H9 (cell line): ENCODE measurements around the gene RBM19. TPM values are rescaled to one million over a fixed set of nuclear protein-coding genes. Genes with fewer than 3 reads are reported as not detected.

Experiments
- DNase-seq: peaks from one replicate; pipeline ENCODE4 v3.0.0-alpha.2; 2017
- H2AFZ ChIP-seq: one replicate; pipeline ENCODE4 v1.6.1; 2013; ENCODE audit warnings: mild to moderate bottlenecking, low read length, control low read depth, moderate library complexity
- H2AK5ac ChIP-seq: 2 replicates; pipeline ENCODE4 v1.6.1; 2013; ENCODE audit warnings: low read length, control low read depth, mixed read lengths; ENCODE audit not compliant: insufficient read length
- H2BK120ac ChIP-seq: one replicate; pipeline ENCODE4 v1.6.1; 2013; ENCODE audit warnings: low read depth, mild to moderate bottlenecking, low read length, control low read depth, inconsistent platforms; ENCODE audit not compliant: poor library complexity, severe bottlenecking
- H2BK12ac ChIP-seq: 2 replicates; pipeline ENCODE4 v1.6.1; 2013; ENCODE audit warnings: low read length, control low read depth, mixed read lengths, low read depth; ENCODE audit not compliant: insufficient read length
- H2BK15ac ChIP-seq: 2 replicates; pipeline ENCODE4 v1.6.1; 2013; ENCODE audit warnings: low read depth, low read length, control low read depth
- H2BK20ac ChIP-seq: one replicate; pipeline ENCODE4 v1.6.1; 2013; ENCODE audit warnings: low read depth, mild to moderate bottlenecking, low read length, control low read depth, inconsistent platforms; ENCODE audit not compliant: poor library complexity, severe bottlenecking
- H2BK5ac ChIP-seq: 2 replicates; pipeline ENCODE4 v1.6.1; 2013; ENCODE audit warnings: low read length, control low read depth, mixed read lengths; ENCODE audit not compliant: insufficient read length
- H3K14ac ChIP-seq: 2 replicates; pipeline ENCODE4 v1.6.1; 2013; ENCODE audit warnings: low read length, control low read depth; ENCODE audit not compliant: insufficient read depth
- H3K18ac ChIP-seq: 2 replicates; pipeline ENCODE4 v1.6.1; 2013; ENCODE audit warnings: low read depth, mild to moderate bottlenecking, mixed read lengths, low read length, control low read depth; ENCODE audit not compliant: insufficient read length
- H3K23ac ChIP-seq: 2 replicates; pipeline ENCODE4 v1.6.1; 2013; ENCODE audit warnings: low read length, control low read depth, mixed read lengths, low read depth; ENCODE audit not compliant: insufficient read length
- H3K23me2 ChIP-seq: 2 replicates; pipeline ENCODE4 v1.6.1; 2013; ENCODE audit warnings: low read depth, mild to moderate bottlenecking, mixed read lengths, low read length, control low read depth; ENCODE audit not compliant: insufficient read length, poor library complexity, severe bottlenecking
- H3K27ac ChIP-seq: 2 replicates; pipeline ENCODE4 v1.5.1; 2013; ENCODE audit warnings: low read length, control low read depth, mixed read lengths, low read depth; ENCODE audit not compliant: insufficient read length
- H3K27me3 ChIP-seq: 2 replicates; pipeline ENCODE4 v1.6.1; 2013; ENCODE audit warnings: low read length, control low read depth, inconsistent platforms; ENCODE audit not compliant: insufficient read depth
- H3K4ac ChIP-seq: 2 replicates; pipeline ENCODE4 v1.6.1; 2013; ENCODE audit warnings: low read depth, mild to moderate bottlenecking, control low read depth, inconsistent platforms, low read length, moderate library complexity
- H3K4me1 ChIP-seq: 2 replicates; pipeline ENCODE4 v1.6.1; 2013; ENCODE audit warnings: low read length, control low read depth, inconsistent platforms; ENCODE audit not compliant: insufficient read depth
- H3K4me2 ChIP-seq: 2 replicates; pipeline ENCODE4 v1.6.1; 2013; ENCODE audit warnings: low read length, control low read depth, mixed read lengths; ENCODE audit not compliant: insufficient read length, insufficient read depth
- H3K56ac ChIP-seq: 2 replicates; pipeline ENCODE4 v1.6.1; 2013; ENCODE audit warnings: low read depth, mild to moderate bottlenecking, mixed read lengths, low read length, control low read depth; ENCODE audit not compliant: insufficient read length
- H3K79me1 ChIP-seq: 2 replicates; pipeline ENCODE4 v1.6.1; 2013; ENCODE audit warnings: low read depth, mild to moderate bottlenecking, moderate library complexity, low read length, control low read depth, inconsistent platforms; ENCODE audit not compliant: insufficient read depth, poor library complexity, severe bottlenecking
- H3K79me2 ChIP-seq: 2 replicates; pipeline ENCODE4 v1.6.1; 2013; ENCODE audit warnings: low read length, control low read depth, inconsistent platforms; ENCODE audit not compliant: insufficient read depth
- H3K9ac ChIP-seq: 2 replicates; pipeline ENCODE4 v1.6.1; 2013; ENCODE audit warnings: low read length, control low read depth, mixed read lengths; ENCODE audit not compliant: insufficient read length; ENCODE audit errors: extremely low read depth
- H3K9me3 ChIP-seq: one replicate; pipeline ENCODE4 v1.6.1; 2013; ENCODE audit warnings: low read depth, low read length, inconsistent platforms; ENCODE audit not compliant: control insufficient read depth
- H3T11ph ChIP-seq: one replicate; pipeline ENCODE4 v1.6.1; 2013; ENCODE audit warnings: mild to moderate bottlenecking, low read length, control low read depth, inconsistent platforms
- H4K20me1 ChIP-seq: one replicate; pipeline ENCODE4 v1.6.1; 2013; ENCODE audit not compliant: control insufficient read depth, insufficient read length, insufficient read depth
- H4K5ac ChIP-seq: 2 replicates; pipeline ENCODE4 v1.6.1; 2013; ENCODE audit warnings: low read depth, mild to moderate bottlenecking, mixed read lengths, low read length, control low read depth; ENCODE audit not compliant: insufficient read length
- H4K8ac ChIP-seq: replicated peaks from 2 replicates; pipeline ENCODE4 v1.6.1; 2013; ENCODE audit warnings: low read length, control low read depth, mixed read lengths, low read depth; ENCODE audit not compliant: insufficient read length
- H4K91ac ChIP-seq: 2 replicates; pipeline ENCODE4 v1.6.1; 2013; ENCODE audit warnings: low read depth, mild to moderate bottlenecking, moderate library complexity, mixed read lengths, low read length, control low read depth; ENCODE audit not compliant: insufficient read length
- H3K27ac Mint-ChIP-seq, 3 experiments: 2 replicates in 2 of 3; 3 replicates in 1 of 3; pipeline ENCODE4 v1.8.0; 2020 to 2021; ENCODE audit warnings: mixed read lengths in 3 of 3, mild to moderate bottlenecking in 1 of 3, moderate library complexity in 1 of 3
- H3K27me3 Mint-ChIP-seq: 2 replicates; pipeline ENCODE4 v1.8.0; 2021; ENCODE audit warnings: low read depth, mild to moderate bottlenecking, moderate library complexity, mixed read lengths
- H3K36me3 Mint-ChIP-seq, 3 experiments: 2 replicates in 2 of 3; 3 replicates in 1 of 3; pipeline ENCODE4 v1.8.0; 2020 to 2021; ENCODE audit warnings: low read depth in 3 of 3, mixed read lengths in 3 of 3; ENCODE audit not compliant: insufficient read depth in 1 of 3
- H3K4me1 Mint-ChIP-seq, 2 experiments: 2 replicates each; pipeline ENCODE4 v1.8.0; 2020; ENCODE audit warnings: mixed read lengths in 2 of 2
- H3K4me3 Mint-ChIP-seq, 2 experiments: 2 replicates in 1 of 2; 3 replicates in 1 of 2; pipeline ENCODE4 v1.8.0; 2020 to 2021; ENCODE audit warnings: mild to moderate bottlenecking in 2 of 2, mixed read lengths in 2 of 2, moderate library complexity in 1 of 2
- H3K9me3 Mint-ChIP-seq, 2 experiments: 2 replicates in 1 of 2; 3 replicates in 1 of 2; pipeline ENCODE4 v1.8.0; 2020; ENCODE audit warnings: mild to moderate bottlenecking in 2 of 2, mixed read lengths in 2 of 2, moderate library complexity in 1 of 2
- CTCF ChIP-seq: fragments of 200-600 bp; sonication (generic); conservative IDR thresholded peaks from 3 replicates; pipeline ENCODE4 v1.8.0; 2021; ENCODE audit warnings: antibody characterized with exemption, mild to moderate bottlenecking
- WGBS: extraction: QIAGEN DNeasy Blood & Tissue Kit; methylation state at CpG from one replicate; pipeline ENCODE4 v1.1.7; 2013; ENCODE audit warnings: missing lambda C conversion rate, low lambda C conversion rate, mixed read lengths; ENCODE audit not compliant: insufficient read length; ENCODE audit errors: extremely low coverage; 5-methylcytosine and 5-hydroxymethylcytosine counted together
- total RNA-seq: library from RNA; stranded (reverse); gene quantifications from 2 replicates; pipeline ENCODE4 v1.2.1, GENCODE V29; 2021

RBM19 gene
- total RNA-seq, 1 experiment from 2014 or later: 32.2 TPM

- no peaks in the 10 kb centered on the region for H3K4me1 ChIP-seq
- H3K27ac Mint-ChIP-seq: no peak overlapping the region
- no peak overlapping the region for H2BK20ac ChIP-seq
- peaks cover 0 to 7% (median 0%) of the 10 kb centered on the region in 3 experiments; a peak in 3 of 7 replicates for H3K36me3 Mint-ChIP-seq
- no peak overlapping the region; the same call in 1 of the 2 replicates for H3K14ac ChIP-seq
- H2BK5ac ChIP-seq: no peak overlapping the region
- H3K27ac ChIP-seq: no peak overlapping the region
- no peak overlapping the region for H2AFZ ChIP-seq
- H3K56ac ChIP-seq: no peak overlapping the region
- H3K79me2 ChIP-seq: 0 out of 2 replicates have a peak, but pooled peaks cover 2% of the 10 kb centered on the region
- peaks cover 16% of the 10 kb centered on the region for H3K27me3 Mint-ChIP-seq
- H4K91ac ChIP-seq: no peak overlapping the region
- no peaks in the 10 kb centered on the region for H3K27me3 ChIP-seq
- no peak overlapping the region for H4K8ac ChIP-seq
- H3K4me1 Mint-ChIP-seq: peaks cover 15 to 28% of the 10 kb centered on the region in 2 experiments
- no peak overlapping the region for H2BK15ac ChIP-seq
- no peak overlapping the region for H2BK120ac ChIP-seq
- no peak overlapping the region for H3K4ac ChIP-seq
- H2AK5ac ChIP-seq: no peak overlapping the region
- TF ChIP-seq CTCF: no peak
- no peaks in the 10 kb centered on the region for H3K23me2 ChIP-seq
- no peaks in the 10 kb centered on the region for H4K20me1 ChIP-seq
- H3K4me3 Mint-ChIP-seq: no peak overlapping the region
- no peak overlapping the region for H2BK12ac ChIP-seq
- no peak overlapping the region for H3K9ac ChIP-seq
- no peaks in the 10 kb centered on the region for H3K9me3 ChIP-seq
- H3K23ac ChIP-seq: no peak overlapping the region
- no CpG with 5 or more reads among the region's 7 CpGs for WGBS
- H3K79me1 ChIP-seq: no peaks in the 10 kb centered on the region
- no peak overlapping the region for H3K4me2 ChIP-seq
- no peak overlapping the region for H3T11ph ChIP-seq
- H3K18ac ChIP-seq: no peak overlapping the region
- no peak overlapping the region for H4K5ac ChIP-seq
- peaks cover 2 to 6% of the 10 kb centered on the region in 2 experiments; a peak in 3 of 5 replicates for H3K9me3 Mint-ChIP-seq
- DNase-seq: no peak
Measured at GRCh38 chr12:113776536-113776935, 189.6 kb downstream of the RBM19 start.
